Lower leg skin (tissue), 4 donors: ENCODE data around the gene ENPP6. TPM values are rescaled to one million over a fixed set of nuclear protein-coding genes. Genes with fewer than 3 reads are reported as not detected.
A peak's percentile ranks its signal among the peaks of the same experiment; 100 is the strongest.

Source experiments
- DNase-seq, 2 donors: peaks; one replicate each; pipeline ENCODE4 v3.0.0-alpha.2; 2019; ENCODE audit warnings: low spot score in 2 of 2
- H3K4me3 ChIP-seq: fragments of 200-600 bp; sonication (generic); 2 replicates; pipeline ENCODE4 v1.5.1; 2017; ENCODE audit warnings: mild to moderate bottlenecking, low read depth; ENCODE audit not compliant: poor library complexity, severe bottlenecking
- POLR2A ChIP-seq, 2 donors: fragments of 450-650 bp; IDR thresholded peaks; one replicate each; pipeline ENCODE4 v1.6.1; 2016 to 2017; ENCODE audit warnings: antibody characterized with exemption in 2 of 2, mild to moderate bottlenecking in 1 of 2, moderate library complexity in 1 of 2
- WGBS, 2 donors: methylation state at CpG; one replicate each; pipeline ENCODE4 v1.1.5; 2018; 5-methylcytosine and 5-hydroxymethylcytosine counted together
- intact Hi-C: fragments of 100-400 bp; cut with DNase I; formaldehyde crosslinking; loops from one replicate; pipeline ENCODE4 v1.15.0; 2023; ENCODE audit warnings: low total_unique reads
- total RNA-seq, 4 donors: library from RNA; depleted of rRNA; stranded (reverse); fragments of >200 nt; gene quantifications; one replicate each; pipeline ENCODE4 v1.1.0, GENCODE V29; 2016
- TF ChIP-seq, protein P1 (sequence below), 3 donors: fragments of 450-650 bp; IDR thresholded peaks; one replicate each; pipeline ENCODE4 v1.5.1; 2016; ENCODE audit warnings: antibody characterized with exemption in 3 of 3, mild to moderate bottlenecking in 3 of 3, moderate library complexity in 2 of 3

Gene ENPP6
- total RNA-seq, 4 donors from 2014 or later = 0.16 TPM; not detected in 3

DNA sequence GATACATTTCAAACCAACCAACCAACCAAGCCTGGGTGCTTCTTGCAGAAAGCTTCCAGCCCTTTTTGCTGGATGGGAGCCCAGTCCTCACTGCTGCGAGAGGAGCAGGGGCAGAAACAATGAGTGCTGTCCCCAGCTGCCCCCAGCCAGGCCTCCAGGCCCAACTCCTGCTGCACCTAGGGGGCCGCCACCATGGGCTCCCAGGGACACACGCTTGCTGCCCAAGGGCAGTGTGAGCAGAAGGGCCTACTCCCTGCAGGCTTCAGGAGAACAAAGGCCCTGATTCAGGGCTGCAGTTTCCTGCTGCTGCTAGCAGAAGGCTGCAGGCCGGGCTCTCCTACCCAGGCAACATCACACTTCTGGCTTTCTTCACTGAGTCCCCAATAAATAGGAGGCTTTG lies 37.7 kb upstream of the ENPP6 start:
- intact Hi-C loops = no loop called here

GRCh38 chr4:184253072-184253420 lies 35.4 kb upstream of the ENPP6 start:
- no peak for DNase-seq
- 92 to 94% methylated on average over 18 to 22 of the region's 24 CpGs for WGBS, 2 donors
- no peak overlapping the region for H3K4me3 ChIP-seq
- TF ChIP-seq POLR2A (IDR thresholded peaks at IDR 0.05) = no peak
- intact Hi-C loops = loop anchor here (5.0 kb wide), 1 partner anchor 416 kb away; no protein-coding TSS in a partner anchor

More for the DNA sequence above, 37.7 kb upstream of the ENPP6 start:
- WGBS, 2 donors = 69 to 73% methylated on average over 2 to 4 of the region's 4 CpGs
- DNase-seq = peak in 1 of 2 donors; percentile 7
- TF ChIP-seq POLR2A (IDR thresholded peaks at IDR 0.05) = no peak
- TF ChIP-seq, protein P1, sequence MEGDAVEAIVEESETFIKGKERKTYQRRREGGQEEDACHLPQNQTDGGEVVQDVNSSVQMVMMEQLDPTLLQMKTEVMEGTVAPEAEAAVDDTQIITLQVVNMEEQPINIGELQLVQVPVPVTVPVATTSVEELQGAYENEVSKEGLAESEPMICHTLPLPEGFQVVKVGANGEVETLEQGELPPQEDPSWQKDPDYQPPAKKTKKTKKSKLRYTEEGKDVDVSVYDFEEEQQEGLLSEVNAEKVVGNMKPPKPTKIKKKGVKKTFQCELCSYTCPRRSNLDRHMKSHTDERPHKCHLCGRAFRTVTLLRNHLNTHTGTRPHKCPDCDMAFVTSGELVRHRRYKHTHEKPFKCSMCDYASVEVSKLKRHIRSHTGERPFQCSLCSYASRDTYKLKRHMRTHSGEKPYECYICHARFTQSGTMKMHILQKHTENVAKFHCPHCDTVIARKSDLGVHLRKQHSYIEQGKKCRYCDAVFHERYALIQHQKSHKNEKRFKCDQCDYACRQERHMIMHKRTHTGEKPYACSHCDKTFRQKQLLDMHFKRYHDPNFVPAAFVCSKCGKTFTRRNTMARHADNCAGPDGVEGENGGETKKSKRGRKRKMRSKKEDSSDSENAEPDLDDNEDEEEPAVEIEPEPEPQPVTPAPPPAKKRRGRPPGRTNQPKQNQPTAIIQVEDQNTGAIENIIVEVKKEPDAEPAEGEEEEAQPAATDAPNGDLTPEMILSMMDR (IDR thresholded peaks at IDR 0.05) = no peak
- H3K4me3 ChIP-seq = no peak overlapping the region

DNA sequence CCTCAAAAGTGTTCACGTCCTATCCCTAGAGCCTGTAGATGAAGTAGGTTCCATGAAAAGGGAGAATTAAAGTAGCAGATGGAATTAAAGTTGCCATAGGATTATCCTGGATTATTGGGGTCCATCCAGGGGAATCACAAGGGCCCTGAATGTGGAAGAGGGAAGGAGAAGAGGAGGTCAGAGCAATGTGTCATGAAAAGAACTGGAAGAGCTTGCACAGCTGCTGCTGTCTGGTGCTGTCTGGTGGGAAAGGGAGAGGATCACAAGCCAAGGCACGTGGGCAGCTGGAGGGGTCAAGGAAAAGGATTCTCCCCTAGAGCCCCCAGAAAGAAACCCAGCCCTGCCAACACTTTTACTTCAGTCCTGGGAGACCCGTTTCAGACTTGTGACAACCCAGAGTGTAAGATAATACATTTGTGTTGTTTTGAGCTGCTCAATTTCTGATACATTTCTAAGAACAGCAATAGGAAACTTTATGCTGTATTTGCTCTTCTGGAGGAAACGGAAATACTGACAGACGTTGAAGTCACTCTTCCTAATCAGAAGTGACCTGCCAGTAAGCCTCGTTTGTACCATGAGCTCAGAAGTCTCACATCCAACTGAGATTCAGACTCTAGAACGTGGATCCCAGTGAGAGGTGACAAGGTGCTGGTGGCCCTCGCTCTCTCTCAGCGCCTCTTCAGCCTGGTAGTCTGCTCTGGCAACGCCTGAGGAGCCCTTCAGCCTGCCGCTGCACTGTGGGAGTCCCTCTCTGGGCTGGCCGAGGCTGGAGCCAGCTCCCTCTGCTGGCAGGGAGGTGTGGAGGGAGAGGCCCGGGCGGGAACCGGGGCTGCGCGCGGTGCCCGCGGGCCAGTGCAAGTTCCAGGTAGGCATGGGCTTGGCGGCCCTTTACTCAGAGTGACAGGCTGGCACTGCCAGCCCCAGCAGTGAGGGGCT lies 34.7 kb upstream of the ENPP6 start:
- intact Hi-C loops = loop anchor here (5.0 kb wide), 1 partner anchor 415 kb away; no protein-coding TSS in a partner anchor

DNA sequence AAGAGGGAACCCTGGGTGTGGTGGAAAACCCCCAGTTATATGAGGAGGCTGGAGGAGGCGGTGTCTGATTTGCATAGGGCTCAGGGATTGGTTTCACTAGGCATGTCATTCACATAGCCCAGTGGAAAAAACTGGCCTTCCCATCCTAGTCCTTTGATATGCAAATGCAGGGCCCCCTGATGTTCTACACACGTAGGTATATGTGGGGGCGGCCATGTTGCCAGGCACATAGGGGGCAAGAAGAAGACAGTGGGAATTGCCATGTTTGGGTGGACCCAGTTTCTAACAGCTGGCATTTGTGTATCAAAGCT lies 34.0 kb upstream of the ENPP6 start:
- intact Hi-C loops = loop anchor here (5.0 kb wide), 1 partner anchor 414 kb away; no protein-coding TSS in a partner anchor
- DNase-seq = no peak
- no peak overlapping the region for H3K4me3 ChIP-seq
- 69 to 78% methylated on average over 3 of the region's 3 CpGs for WGBS, 2 donors
- TF ChIP-seq POLR2A (IDR thresholded peaks at IDR 0.05) = no peak
- TF ChIP-seq, protein P1 (IDR thresholded peaks at IDR 0.05) = no peak

More for the DNA sequence above, 34.7 kb upstream of the ENPP6 start:
- no peak for TF ChIP-seq POLR2A (IDR thresholded peaks at IDR 0.05)
- TF ChIP-seq, protein P1 (IDR thresholded peaks at IDR 0.05) = no peak
- 83 to 86% methylated on average over 12 to 13 of the region's 21 CpGs for WGBS, 2 donors
- DNase-seq = no peak
- no peak overlapping the region for H3K4me3 ChIP-seq

- 66% methylated on average over 23 of the region's 23 CpGs for WGBS, 2 donors
- no peak for DNase-seq
- H3K4me3 ChIP-seq = no peak overlapping the region
- TF ChIP-seq, protein P1 (IDR thresholded peaks at IDR 0.05) = no peak
- no peak for TF ChIP-seq POLR2A (IDR thresholded peaks at IDR 0.05)
- intact Hi-C loops = loop anchor here (5.0 kb wide), 1 partner anchor 414 kb away; no protein-coding TSS in a partner anchor
Measured at GRCh38 chr4:184250795-184251669, 33.4 kb upstream of the ENPP6 start.

- intact Hi-C loops = no loop called here
- no peak for DNase-seq
- no peak for TF ChIP-seq POLR2A (IDR thresholded peaks at IDR 0.05)
- TF ChIP-seq, protein P1 (IDR thresholded peaks at IDR 0.05) = no peak
- no peak overlapping the region for H3K4me3 ChIP-seq
- 89 to 91% methylated on average over 2 of the region's 2 CpGs for WGBS, 2 donors
Measured at GRCh38 chr4:184248216-184248615, 30.5 kb upstream of the ENPP6 start.
